ENCODE measurements around the gene AK6. TPM values are rescaled to one million over a fixed set of nuclear protein-coding genes. Genes with fewer than 3 reads are reported as not detected.
A peak's percentile ranks its signal among the peaks of the same experiment; 100 is the strongest.
"Not testable (repeated sequence)": the region's sequence is repeated elsewhere in the genome, so short reads cannot be mapped to it uniquely, and the experiment has no call there.

AK6 gene
- total RNA-seq, 1 donor from 2014 or later: 36.1 TPM

GRCh38 chr5:69334793-69335268, 34.5 kb downstream of the AK6 start:
- Mint-ChIP-seq H3K4me3 (ENCODE audit: low read depth) (no peak overlapping the region), H3K9me3 (ENCODE audit: low read depth) (no peaks in the 10 kb centered on the region)

DNA sequence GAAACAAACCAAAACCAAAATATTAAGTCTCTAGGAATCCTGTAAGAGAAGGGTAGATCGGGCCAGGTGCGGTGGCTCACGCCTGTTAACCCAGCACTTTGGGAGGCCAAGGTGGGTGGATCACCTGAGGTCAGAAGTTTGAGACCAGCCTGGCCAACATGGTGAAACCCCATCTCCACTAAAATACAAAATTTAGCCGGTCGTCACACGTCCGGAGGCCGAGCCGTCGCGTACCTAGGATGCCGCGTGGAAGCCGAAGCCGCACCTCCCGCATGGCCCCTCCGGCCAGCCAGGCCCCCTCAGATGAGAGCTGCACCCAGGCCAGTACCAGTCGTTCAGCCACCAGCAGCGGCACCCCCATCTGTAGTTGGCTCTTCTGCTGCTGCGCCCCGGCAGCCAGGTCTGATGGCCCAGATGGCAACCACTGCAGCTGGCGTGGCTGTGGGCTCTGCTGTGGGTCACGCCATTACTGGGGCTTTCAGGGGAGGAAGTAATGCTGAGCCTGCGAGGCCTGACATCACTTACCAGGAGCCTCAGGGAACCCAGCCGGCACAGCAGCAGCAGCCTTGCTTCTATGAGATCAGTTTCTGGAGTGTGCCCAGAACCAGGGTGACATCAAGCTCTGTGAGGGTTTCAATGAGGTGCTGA, 35.5 kb downstream of the AK6 start:
- peak overlapping the region; percentile 56 for H3K27ac Mint-ChIP-seq
- H3K36me3 Mint-ChIP-seq (ENCODE audit: insufficient read depth); H3K4me3 Mint-ChIP-seq (ENCODE audit: low read depth); DNase-seq (ENCODE audit: low spot score, unreplicated experiment); H3K9me3 Mint-ChIP-seq (ENCODE audit: low read depth); H3K27me3 Mint-ChIP-seq: not testable (repeated sequence)
- peaks cover 21% of the 10 kb centered on the region for H3K4me1 Mint-ChIP-seq (ENCODE audit: low read depth)

More at GRCh38 chr5:69334793-69335268, 34.5 kb downstream of the AK6 start:
- Mint-ChIP-seq H3K4me1 (ENCODE audit: low read depth) (peaks cover 20% of the 10 kb centered on the region), H3K36me3 (ENCODE audit: insufficient read depth) (no peaks in the 10 kb centered on the region), H3K27me3 (no peaks in the 10 kb centered on the region), H3K27ac (peak overlapping the region; percentile 20)
- DNase-seq (ENCODE audit: low spot score, unreplicated experiment): peak; percentile 70
- TF ChIP-seq, protein P1, sequence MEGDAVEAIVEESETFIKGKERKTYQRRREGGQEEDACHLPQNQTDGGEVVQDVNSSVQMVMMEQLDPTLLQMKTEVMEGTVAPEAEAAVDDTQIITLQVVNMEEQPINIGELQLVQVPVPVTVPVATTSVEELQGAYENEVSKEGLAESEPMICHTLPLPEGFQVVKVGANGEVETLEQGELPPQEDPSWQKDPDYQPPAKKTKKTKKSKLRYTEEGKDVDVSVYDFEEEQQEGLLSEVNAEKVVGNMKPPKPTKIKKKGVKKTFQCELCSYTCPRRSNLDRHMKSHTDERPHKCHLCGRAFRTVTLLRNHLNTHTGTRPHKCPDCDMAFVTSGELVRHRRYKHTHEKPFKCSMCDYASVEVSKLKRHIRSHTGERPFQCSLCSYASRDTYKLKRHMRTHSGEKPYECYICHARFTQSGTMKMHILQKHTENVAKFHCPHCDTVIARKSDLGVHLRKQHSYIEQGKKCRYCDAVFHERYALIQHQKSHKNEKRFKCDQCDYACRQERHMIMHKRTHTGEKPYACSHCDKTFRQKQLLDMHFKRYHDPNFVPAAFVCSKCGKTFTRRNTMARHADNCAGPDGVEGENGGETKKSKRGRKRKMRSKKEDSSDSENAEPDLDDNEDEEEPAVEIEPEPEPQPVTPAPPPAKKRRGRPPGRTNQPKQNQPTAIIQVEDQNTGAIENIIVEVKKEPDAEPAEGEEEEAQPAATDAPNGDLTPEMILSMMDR (IDR thresholded peaks at IDR 0.05; ENCODE audit: unreplicated experiment): peak; percentile 81

DNA sequence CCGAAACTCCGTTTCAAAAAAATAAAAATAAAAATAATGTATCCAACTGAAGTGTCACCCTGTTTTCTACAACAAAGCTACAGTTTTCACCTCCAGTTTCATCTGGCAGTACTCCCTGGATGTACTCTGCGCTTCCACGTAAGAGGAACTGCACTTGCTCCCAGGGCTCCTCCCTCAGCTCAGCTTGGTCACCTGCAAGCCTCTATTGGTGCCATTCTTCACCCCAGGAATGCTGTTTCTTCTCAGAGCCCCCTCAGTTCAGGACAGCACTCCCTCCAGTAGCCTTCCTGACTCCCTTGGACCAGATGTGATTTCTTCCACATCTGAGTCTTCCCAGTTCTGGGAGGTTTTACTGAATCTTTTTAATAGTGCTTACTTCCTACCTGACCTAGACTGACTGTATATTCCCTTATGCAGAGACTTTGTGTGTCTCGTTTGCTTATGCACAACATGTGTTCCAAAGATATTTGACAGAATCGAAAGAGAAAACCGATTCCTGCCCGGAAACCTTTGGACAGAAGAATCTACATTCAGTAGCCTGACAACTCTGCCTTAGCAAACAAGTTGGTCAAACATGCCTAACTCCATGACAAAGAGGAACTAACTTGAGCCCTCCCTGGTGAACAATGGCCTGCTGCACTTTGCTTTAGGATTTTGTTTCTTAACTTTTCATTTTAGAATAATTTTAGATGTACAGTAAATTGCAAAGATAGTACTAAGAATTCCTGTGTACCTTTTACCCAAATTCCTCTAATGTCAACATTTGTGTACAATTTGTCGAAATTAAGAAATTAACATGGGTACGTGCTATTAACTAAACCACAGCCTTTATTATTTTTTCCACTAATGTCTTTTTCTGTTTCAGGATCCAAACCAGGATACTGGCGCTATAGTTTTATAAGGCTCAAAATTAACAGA, 37.5 kb downstream of the AK6 start:
- TF ChIP-seq, protein P1 (IDR thresholded peaks at IDR 0.05; ENCODE audit: unreplicated experiment): no peak
- H3K36me3 Mint-ChIP-seq (ENCODE audit: insufficient read depth): no peaks in the 10 kb centered on the region
- H3K27me3 Mint-ChIP-seq: no peaks in the 10 kb centered on the region
- H3K4me1 Mint-ChIP-seq (ENCODE audit: low read depth): peaks cover 21% of the 10 kb centered on the region
- H3K4me3 Mint-ChIP-seq (ENCODE audit: low read depth): peak overlapping the region; percentile 80
- peak overlapping the region; percentile 97 for H3K27ac Mint-ChIP-seq
- H3K9me3 Mint-ChIP-seq (ENCODE audit: low read depth): no peaks in the 10 kb centered on the region
- no peak for DNase-seq (ENCODE audit: low spot score, unreplicated experiment)

DNA sequence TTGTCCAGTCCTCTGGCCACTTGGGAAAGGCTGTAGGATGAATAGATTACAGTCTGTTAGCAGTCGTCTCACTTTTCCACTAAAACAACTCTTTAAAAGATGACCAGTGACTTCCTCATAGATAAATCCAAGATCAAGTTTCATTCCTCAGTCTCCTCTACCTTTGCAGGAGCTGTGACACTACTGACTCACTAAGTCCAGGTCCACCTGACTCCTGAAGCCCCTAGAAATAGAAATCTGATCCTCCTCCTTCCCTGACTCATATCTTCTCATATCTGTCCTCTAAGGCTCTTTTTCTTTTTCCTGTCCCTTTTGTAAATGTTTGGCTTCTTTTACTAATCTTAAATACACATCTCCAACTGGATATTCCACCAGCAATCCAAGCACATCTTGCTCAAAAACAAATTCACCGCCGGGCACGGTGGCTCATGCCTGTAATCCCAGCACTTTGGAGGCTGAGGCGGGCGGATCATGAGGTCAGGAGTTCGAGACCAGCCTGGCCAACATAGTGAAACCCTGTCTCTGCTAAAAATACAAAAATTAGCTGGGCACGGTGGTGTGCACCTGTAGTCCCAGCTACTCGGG, 39.3 kb downstream of the AK6 start:
- Mint-ChIP-seq H3K9me3 (ENCODE audit: low read depth) (no peaks in the 10 kb centered on the region), H3K27ac (peak overlapping the region; percentile 70), H3K4me3 (ENCODE audit: low read depth) (no peak overlapping the region), H3K4me1 (ENCODE audit: low read depth) (peaks cover 21% of the 10 kb centered on the region), H3K36me3 (ENCODE audit: insufficient read depth) (no peaks in the 10 kb centered on the region), H3K27me3 (no peaks in the 10 kb centered on the region)
- TF ChIP-seq, protein P1 (IDR thresholded peaks at IDR 0.05; ENCODE audit: unreplicated experiment): no peak
- DNase-seq (ENCODE audit: low spot score, unreplicated experiment): no peak

GRCh38 chr5:69326365-69326764, 43.0 kb downstream of the AK6 start:
- Mint-ChIP-seq H3K9me3 (ENCODE audit: low read depth) (no peaks in the 10 kb centered on the region), H3K4me1 (ENCODE audit: low read depth) (peaks cover 11% of the 10 kb centered on the region), H3K36me3 (ENCODE audit: insufficient read depth) (no peaks in the 10 kb centered on the region), H3K27ac (peak overlapping the region; percentile 3), H3K27me3 (no peaks in the 10 kb centered on the region), H3K4me3 (ENCODE audit: low read depth) (no peak overlapping the region)
- DNase-seq (ENCODE audit: low spot score, unreplicated experiment): no peak
- TF ChIP-seq, protein P1 (IDR thresholded peaks at IDR 0.05; ENCODE audit: unreplicated experiment): no peak
